ENCODE measurements around the gene PLET1.
A peak's percentile ranks its signal among the peaks of the same experiment; 100 is the strongest.

PLET1 gene

DNA sequence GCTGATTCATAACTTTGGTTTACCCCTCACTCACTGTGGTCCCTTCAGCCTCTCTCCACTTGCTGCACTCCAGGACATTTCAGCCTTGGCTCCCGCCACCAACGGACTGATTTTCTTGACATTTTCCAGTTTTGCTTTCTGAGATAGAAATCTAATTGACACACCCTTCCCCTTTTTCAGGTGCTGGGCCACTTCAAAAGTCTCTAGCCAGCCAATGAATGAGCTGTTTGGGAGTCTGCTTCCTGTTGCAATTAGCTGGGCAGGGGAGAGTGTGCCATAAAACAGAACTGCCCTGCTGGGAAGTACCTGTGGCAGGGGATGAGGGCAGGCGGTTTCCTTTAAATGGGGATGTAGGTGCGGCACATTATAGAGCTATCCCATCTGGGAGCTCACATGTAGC is 21.1 kb upstream of the PLET1 start:
- DNase-seq (ENCODE audit: low read depth in 1 of 2, low spot score in 1 of 2) = peak in 1 of 2 experiments; percentile 54
- TF ChIP-seq GABPA (IDR thresholded peaks at IDR 0.05; ENCODE audit: low read depth) (no peak), POLR2AphosphoS5 (IDR thresholded peaks at IDR 0.05; ENCODE audit: low read depth) (no peak), SPI1 (IDR thresholded peaks at IDR 0.05; ENCODE audit: borderline replicate concordance, low read depth) (peak; percentile 47; the same call in 1 of the 2 replicates)
- TF ChIP-seq, protein P1, sequence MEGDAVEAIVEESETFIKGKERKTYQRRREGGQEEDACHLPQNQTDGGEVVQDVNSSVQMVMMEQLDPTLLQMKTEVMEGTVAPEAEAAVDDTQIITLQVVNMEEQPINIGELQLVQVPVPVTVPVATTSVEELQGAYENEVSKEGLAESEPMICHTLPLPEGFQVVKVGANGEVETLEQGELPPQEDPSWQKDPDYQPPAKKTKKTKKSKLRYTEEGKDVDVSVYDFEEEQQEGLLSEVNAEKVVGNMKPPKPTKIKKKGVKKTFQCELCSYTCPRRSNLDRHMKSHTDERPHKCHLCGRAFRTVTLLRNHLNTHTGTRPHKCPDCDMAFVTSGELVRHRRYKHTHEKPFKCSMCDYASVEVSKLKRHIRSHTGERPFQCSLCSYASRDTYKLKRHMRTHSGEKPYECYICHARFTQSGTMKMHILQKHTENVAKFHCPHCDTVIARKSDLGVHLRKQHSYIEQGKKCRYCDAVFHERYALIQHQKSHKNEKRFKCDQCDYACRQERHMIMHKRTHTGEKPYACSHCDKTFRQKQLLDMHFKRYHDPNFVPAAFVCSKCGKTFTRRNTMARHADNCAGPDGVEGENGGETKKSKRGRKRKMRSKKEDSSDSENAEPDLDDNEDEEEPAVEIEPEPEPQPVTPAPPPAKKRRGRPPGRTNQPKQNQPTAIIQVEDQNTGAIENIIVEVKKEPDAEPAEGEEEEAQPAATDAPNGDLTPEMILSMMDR (IDR thresholded peaks at IDR 0.05; ENCODE audit: insufficient read depth, low read length) = no peak
- Histone ChIP-seq H3K27me3 (ENCODE audit: insufficient read depth, poor library complexity, severe bottlenecking) (no peaks in the 10 kb centered on the region), H3K4me3 (replicated peaks; ENCODE audit: insufficient read depth, low read length) (no peak overlapping the region; the same call in 1 of the 2 replicates), H3K27ac (replicated peaks) (no peak overlapping the region)

DNA sequence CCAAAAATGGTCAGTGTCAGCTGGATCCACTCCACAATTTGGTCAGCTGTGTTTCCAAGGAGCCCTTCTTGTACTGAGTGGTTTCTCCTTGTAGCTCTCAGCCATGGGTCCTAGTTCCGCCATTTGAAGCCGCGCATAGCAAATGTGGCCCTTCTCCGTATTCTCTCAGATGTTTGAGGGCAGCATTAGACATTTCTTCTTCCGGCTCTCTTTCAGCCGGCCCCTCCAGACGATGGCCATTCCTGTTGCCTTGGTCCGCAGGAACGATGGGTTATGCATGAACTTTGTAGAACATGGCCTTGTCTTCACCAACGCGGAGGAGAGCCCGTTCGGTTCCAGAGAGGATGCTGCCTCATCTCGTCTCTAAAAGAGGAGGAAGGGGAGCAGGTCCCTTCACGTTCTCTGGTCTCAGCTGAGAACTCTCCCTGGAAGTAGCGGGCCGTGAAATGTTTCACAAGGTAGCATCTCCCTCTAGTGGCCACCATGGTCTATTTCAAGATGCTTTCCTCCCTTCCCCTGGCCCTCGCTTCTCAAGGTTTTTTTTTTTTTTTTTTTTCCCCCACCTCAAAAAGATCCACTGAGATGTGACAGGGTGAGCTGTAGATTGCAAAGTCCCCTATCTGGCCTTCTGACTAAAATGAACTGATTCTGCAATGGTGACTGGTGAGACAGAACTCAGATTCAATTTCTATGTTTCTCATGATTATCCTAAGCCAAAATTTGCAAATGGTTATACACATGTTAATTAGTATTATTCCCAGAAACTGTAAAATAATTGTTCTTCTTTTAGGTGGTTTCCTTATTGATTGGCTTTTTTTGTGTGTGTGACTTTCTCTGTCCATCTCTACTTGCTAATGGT is 19.8 kb upstream of the PLET1 start:
- peak; percentile 67 to 82 for DNase-seq (ENCODE audit: low read depth in 1 of 2, low spot score in 1 of 2)
- Histone ChIP-seq H3K27me3 (ENCODE audit: insufficient read depth, poor library complexity, severe bottlenecking) (no peaks in the 10 kb centered on the region), H3K4me3 (replicated peaks; ENCODE audit: insufficient read depth, low read length) (peak overlapping the region; percentile 53), H3K27ac (replicated peaks) (no peak overlapping the region)
- TF ChIP-seq, protein P1 (IDR thresholded peaks at IDR 0.05; ENCODE audit: insufficient read depth, low read length) = peak; percentile 70
- TF ChIP-seq GABPA (IDR thresholded peaks at IDR 0.05; ENCODE audit: low read depth) = no peak
- TF ChIP-seq POLR2AphosphoS5 (IDR thresholded peaks at IDR 0.05; ENCODE audit: low read depth) = no peak

DNA sequence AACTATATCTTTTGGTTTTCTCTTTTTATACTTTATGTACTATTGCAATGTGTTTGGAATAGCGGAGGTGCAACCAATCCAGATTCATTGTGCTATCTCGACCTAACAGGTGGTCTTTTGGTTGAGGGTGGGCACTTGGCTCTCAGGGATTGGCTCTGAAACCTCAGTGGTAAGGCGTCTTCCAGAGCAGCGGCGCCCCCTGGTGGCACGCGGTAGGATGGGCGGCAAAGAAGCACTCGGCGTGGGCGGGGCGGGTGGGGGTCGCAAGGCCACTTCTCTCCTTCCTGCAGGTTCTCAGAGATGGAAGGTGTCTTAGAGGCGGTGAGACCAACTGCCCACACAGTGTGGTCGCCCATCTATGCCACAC is 19.2 kb upstream of the PLET1 start:
- TF ChIP-seq, protein P1 (IDR thresholded peaks at IDR 0.05; ENCODE audit: insufficient read depth, low read length) = peak; percentile 60
- TF ChIP-seq POLR2AphosphoS5 (IDR thresholded peaks at IDR 0.05; ENCODE audit: low read depth) = no peak
- H3K4me3 ChIP-seq (replicated peaks; ENCODE audit: insufficient read depth, low read length) = peak overlapping the region; percentile 53
- H3K27me3 ChIP-seq (ENCODE audit: insufficient read depth, poor library complexity, severe bottlenecking) = no peaks in the 10 kb centered on the region
- H3K27ac ChIP-seq (replicated peaks) = no peak overlapping the region
- peak in 1 of 2 experiments; percentile 52 for DNase-seq (ENCODE audit: low read depth in 1 of 2, low spot score in 1 of 2)

GRCh38 chr11:112278803-112279202 is 18.1 kb upstream of the PLET1 start:
- Histone ChIP-seq H3K27me3 (ENCODE audit: insufficient read depth, poor library complexity, severe bottlenecking) (no peaks in the 10 kb centered on the region), H3K27ac (replicated peaks) (no peak overlapping the region), H3K4me3 (replicated peaks; ENCODE audit: insufficient read depth, low read length) (no peak overlapping the region)
- no peak for DNase-seq (ENCODE audit: low read depth in 1 of 2, low spot score in 1 of 2)
- TF ChIP-seq POLR2AphosphoS5 (IDR thresholded peaks at IDR 0.05; ENCODE audit: low read depth) (no peak), GABPA (IDR thresholded peaks at IDR 0.05; ENCODE audit: low read depth) (no peak), REST (IDR thresholded peaks at IDR 0.05; ENCODE audit: insufficient replicate concordance, low read depth) (no peak), SPI1 (IDR thresholded peaks at IDR 0.05; ENCODE audit: borderline replicate concordance, low read depth) (no peak)
- TF ChIP-seq, protein P1 (IDR thresholded peaks at IDR 0.05; ENCODE audit: insufficient read depth, low read length) = no peak

Measured in HL-60 (cell line).